Thyroid gland (tissue), 4 donors: ENCODE data around the gene DAB1. TPM values are rescaled to one million over a fixed set of nuclear protein-coding genes. Genes with fewer than 3 reads are reported as not detected.

Experiments
- DNase-seq, 2 donors: peaks; one replicate each; pipeline ENCODE4 v3.0.0-alpha.2; 2019
- H3K27ac ChIP-seq, 3 donors: fragments of 200-600 bp; sonication (generic); 1 replicate in 2 of 3; 2 replicates in 1 of 3; pipeline ENCODE4 v1.5.1; 2016 to 2019; ENCODE audit warnings: mild to moderate bottlenecking in 1 of 3, moderate library complexity in 1 of 3
- H3K27me3 ChIP-seq: fragments of 200-600 bp; sonication (generic); one replicate; pipeline ENCODE4 v1.5.1; 2019
- H3K36me3 ChIP-seq, 2 donors: fragments of 200-600 bp; sonication (generic); one replicate each; pipeline ENCODE4 v1.5.1; 2016 to 2019
- H3K4me1 ChIP-seq, 2 donors: fragments of 200-600 bp; sonication (generic); one replicate each; pipeline ENCODE4 v1.5.1; 2017 to 2019
- H3K4me3 ChIP-seq, 3 donors: fragments of 200-600 bp; sonication (generic); replicated peaks in 1 of 3; 1 replicate in 2 of 3; 2 replicates in 1 of 3; pipeline ENCODE4 v1.5.1; 2016; ENCODE audit warnings: mild to moderate bottlenecking in 1 of 3
- H3K9me3 ChIP-seq: fragments of 200-600 bp; sonication (generic); one replicate; pipeline ENCODE4 v1.5.1; 2017
- POLR2A ChIP-seq, 2 donors: fragments of 450-650 bp; IDR thresholded peaks; one replicate each; pipeline ENCODE4 v1.6.1; 2017; ENCODE audit warnings: antibody characterized with exemption in 2 of 2, mild to moderate bottlenecking in 2 of 2, moderate library complexity in 1 of 2
- WGBS, 2 donors: methylation state at CpG; one replicate each; pipeline ENCODE4 v1.1.5; 2017; 5-methylcytosine and 5-hydroxymethylcytosine counted together
- intact Hi-C: fragments of 100-400 bp; cut with DNase I; formaldehyde crosslinking; loops from one replicate; pipeline ENCODE4 v1.15.1; 2023
- total RNA-seq, 4 donors: library from RNA; depleted of rRNA; stranded (reverse); fragments of >200 nt; gene quantifications; one replicate each; pipeline ENCODE4 v1.2.3, GENCODE V29; 2016
- TF ChIP-seq, protein P1 (sequence below), 6 experiments: fragments of 200-600 bp in 3 of 6; fragments of 450-650 bp in 3 of 6; sonication (generic) in 3 of 6; IDR thresholded peaks; one replicate each; pipeline ENCODE4 v1.5.1; 2016 to 2019; ENCODE audit warnings: antibody characterized with exemption in 6 of 6, mild to moderate bottlenecking in 2 of 6, inconsistent platforms in 1 of 6, moderate library complexity in 1 of 6

The DAB1 gene
- total RNA-seq, 4 donors from 2014 or later = under 0.01 to 0.83 (median 0.21) TPM

DNA sequence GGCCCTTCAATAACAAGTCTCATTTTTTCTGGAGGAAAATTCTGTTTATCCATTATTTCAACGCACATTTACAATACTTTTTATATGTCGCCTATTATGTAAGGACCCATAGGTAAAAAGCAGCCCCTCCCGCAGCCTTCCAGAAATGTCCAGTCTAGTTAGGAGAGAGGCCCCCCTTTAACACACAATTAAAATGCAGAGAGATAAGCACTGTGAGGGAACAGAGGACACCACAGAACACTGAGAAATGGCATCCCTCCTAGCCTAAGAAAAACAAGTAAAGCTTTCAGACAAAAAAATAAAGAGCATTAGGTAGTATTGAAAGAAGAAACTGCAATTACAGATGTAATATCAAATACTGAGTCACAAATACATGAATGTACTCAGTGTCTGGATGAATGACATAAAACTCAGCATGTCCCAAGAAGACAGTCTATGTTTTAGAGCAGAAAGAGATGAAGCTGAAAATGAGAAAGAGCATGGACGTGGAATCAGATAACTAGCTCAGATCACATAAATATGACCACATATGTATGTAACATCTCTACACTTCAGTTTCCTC is 62.9 kb downstream of the DAB1 start:
- TF ChIP-seq POLR2A (IDR thresholded peaks at IDR 0.05) = no peak
- TF ChIP-seq, protein P1, sequence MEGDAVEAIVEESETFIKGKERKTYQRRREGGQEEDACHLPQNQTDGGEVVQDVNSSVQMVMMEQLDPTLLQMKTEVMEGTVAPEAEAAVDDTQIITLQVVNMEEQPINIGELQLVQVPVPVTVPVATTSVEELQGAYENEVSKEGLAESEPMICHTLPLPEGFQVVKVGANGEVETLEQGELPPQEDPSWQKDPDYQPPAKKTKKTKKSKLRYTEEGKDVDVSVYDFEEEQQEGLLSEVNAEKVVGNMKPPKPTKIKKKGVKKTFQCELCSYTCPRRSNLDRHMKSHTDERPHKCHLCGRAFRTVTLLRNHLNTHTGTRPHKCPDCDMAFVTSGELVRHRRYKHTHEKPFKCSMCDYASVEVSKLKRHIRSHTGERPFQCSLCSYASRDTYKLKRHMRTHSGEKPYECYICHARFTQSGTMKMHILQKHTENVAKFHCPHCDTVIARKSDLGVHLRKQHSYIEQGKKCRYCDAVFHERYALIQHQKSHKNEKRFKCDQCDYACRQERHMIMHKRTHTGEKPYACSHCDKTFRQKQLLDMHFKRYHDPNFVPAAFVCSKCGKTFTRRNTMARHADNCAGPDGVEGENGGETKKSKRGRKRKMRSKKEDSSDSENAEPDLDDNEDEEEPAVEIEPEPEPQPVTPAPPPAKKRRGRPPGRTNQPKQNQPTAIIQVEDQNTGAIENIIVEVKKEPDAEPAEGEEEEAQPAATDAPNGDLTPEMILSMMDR (IDR thresholded peaks at IDR 0.05) = no peak
- H3K27ac ChIP-seq = no peak overlapping the region
- intact Hi-C loops = no loop called here
- H3K36me3 ChIP-seq = no peaks in the 10 kb centered on the region
- no peaks in the 10 kb centered on the region for H3K4me1 ChIP-seq
- no peaks in the 10 kb centered on the region for H3K27me3 ChIP-seq
- no peak overlapping the region for H3K4me3 ChIP-seq
- no peaks in the 10 kb centered on the region for H3K9me3 ChIP-seq
- no peak for DNase-seq
- 89 to 92% methylated on average over 4 of the region's 4 CpGs for WGBS, 2 donors

DNA sequence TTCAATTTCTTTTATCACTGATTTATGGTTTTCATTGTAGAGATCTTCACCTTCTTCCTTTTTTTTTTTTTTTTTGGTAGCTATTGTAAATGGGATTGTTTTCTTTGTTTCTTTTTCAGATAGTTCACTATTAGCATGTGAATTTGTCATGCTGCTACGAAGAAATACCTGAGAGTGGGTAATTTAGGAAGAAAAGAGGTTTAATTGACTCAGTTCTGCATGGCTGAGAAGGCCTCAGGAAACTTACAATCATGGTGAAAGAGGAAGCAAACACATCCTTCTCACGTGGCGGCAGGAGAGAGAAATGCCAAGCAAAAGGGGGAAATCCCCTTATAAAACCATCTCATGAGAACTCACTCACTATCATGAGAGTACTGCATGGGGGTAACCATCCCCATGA is 66.4 kb downstream of the DAB1 start:
- no peak overlapping the region for H3K27ac ChIP-seq
- H3K9me3 ChIP-seq = no peaks in the 10 kb centered on the region
- no peak overlapping the region for H3K4me3 ChIP-seq
- no peak for DNase-seq
- intact Hi-C loops = no loop called here
- WGBS, 2 donors = 57 to 68% methylated on average over 3 of the region's 3 CpGs
- TF ChIP-seq POLR2A (IDR thresholded peaks at IDR 0.05) = no peak
- TF ChIP-seq, protein P1 (IDR thresholded peaks at IDR 0.05) = no peak
- H3K27me3 ChIP-seq = no peaks in the 10 kb centered on the region
- H3K4me1 ChIP-seq = no peaks in the 10 kb centered on the region
- H3K36me3 ChIP-seq = no peaks in the 10 kb centered on the region

DNA sequence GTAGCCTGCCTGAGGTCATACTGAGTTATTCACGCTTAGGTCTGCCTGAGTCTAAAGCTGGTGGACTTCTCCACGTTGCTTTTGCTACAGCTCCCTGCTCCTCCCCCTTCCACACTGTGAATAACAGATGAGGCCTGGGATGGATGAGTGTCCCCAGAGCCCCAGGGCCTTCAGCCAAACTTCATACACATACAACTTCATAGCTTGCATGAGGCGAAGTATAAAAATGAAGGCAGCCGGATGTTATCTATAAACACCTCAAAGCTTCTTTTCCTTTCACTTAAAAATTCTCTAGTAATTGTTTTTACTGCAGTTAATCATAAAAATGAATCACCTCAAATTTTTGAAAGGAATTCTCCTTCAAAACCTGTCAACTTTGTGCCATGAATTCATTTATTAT is 70.2 kb downstream of the DAB1 start:
- TF ChIP-seq POLR2A (IDR thresholded peaks at IDR 0.05) = no peak
- TF ChIP-seq, protein P1 (IDR thresholded peaks at IDR 0.05) = no peak
- 69 to 76% methylated on average over 4 of the region's 4 CpGs for WGBS, 2 donors
- no peaks in the 10 kb centered on the region for H3K36me3 ChIP-seq

DNA sequence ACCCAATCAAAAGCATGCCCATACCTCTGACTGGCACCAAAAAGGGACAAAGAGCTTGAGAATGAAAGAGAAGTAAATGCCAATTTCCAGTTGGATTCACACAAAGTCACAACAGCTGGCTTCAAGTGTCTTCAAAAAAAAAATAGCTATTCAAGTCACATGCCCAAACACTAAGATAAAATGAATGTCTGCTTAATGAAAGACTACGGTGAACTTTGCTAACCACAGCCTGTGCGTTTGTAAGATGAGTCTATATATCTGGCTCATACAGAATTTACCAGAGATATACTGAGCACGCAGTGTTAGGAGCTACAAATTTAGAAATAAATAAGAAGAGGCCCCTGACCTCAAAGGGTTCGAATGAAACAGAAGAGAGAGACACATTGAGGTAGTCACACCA is 73.2 kb downstream of the DAB1 start:
- Histone ChIP-seq H3K36me3 (no peaks in the 10 kb centered on the region), H3K4me1 (no peaks in the 10 kb centered on the region), H3K4me3 (no peak overlapping the region), H3K9me3 (no peaks in the 10 kb centered on the region), H3K27me3 (no peaks in the 10 kb centered on the region), H3K27ac (no peak overlapping the region)
- TF ChIP-seq, protein P1 (IDR thresholded peaks at IDR 0.05) = no peak
- no peak for TF ChIP-seq POLR2A (IDR thresholded peaks at IDR 0.05)
- intact Hi-C loops = no loop called here
- 71 to 73% methylated on average over 4 of the region's 4 CpGs for WGBS, 2 donors
- DNase-seq = no peak

More for the DNA sequence above, 70.2 kb downstream of the DAB1 start:
- Histone ChIP-seq H3K4me3 (no peak overlapping the region), H3K27me3 (no peaks in the 10 kb centered on the region), H3K4me1 (no peaks in the 10 kb centered on the region), H3K27ac (no peak overlapping the region), H3K9me3 (no peaks in the 10 kb centered on the region)
- DNase-seq = no peak
- intact Hi-C loops = no loop called here

DNA sequence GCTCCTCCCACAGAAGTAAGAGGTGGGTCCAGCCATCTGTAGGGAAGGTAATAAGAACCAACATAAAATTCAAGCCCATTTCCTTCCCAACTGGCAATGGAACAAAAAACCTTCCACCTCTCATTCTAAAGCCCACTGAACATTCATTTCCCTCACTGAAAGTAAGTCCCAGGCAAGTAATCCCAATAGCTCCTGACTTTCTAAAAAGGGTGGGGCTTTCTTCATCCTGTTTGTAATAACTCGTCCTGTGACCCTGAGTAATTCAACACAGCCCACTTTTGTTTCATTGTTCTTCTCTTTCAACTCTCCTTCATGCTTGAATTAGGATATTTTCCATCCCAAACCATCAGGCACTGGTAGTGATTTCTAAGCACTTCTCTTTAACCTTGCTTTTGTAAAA is 74.9 kb downstream of the DAB1 start:
- DNase-seq = no peak
- H3K4me1 ChIP-seq = no peaks in the 10 kb centered on the region
- 60 to 71% methylated on average over 1 of the region's 1 CpG for WGBS, 2 donors
- no peaks in the 10 kb centered on the region for H3K27me3 ChIP-seq
- no peak overlapping the region for H3K27ac ChIP-seq
- no peaks in the 10 kb centered on the region for H3K36me3 ChIP-seq
- intact Hi-C loops = no loop called here
- no peaks in the 10 kb centered on the region for H3K9me3 ChIP-seq
- no peak overlapping the region for H3K4me3 ChIP-seq
- TF ChIP-seq, protein P1 (IDR thresholded peaks at IDR 0.05) = no peak
- no peak for TF ChIP-seq POLR2A (IDR thresholded peaks at IDR 0.05)
